GM12878 (cell line): ENCODE measurements around the gene FAAP100.

ENCODE experiments used
- CBX5 ChIP-seq: sonication (generic); IDR thresholded peaks from 2 replicates; pipeline ENCODE4 v1.6.1; 2016; ENCODE audit warnings: low read depth, moderate library complexity, mild to moderate bottlenecking, inconsistent platforms
- CTCF ChIP-seq, 3 experiments: IDR thresholded peaks in 2 of 3; conservative IDR thresholded peaks in 1 of 3; 2 replicates each; pipeline ENCODE4 v1.5.1; 2011; ENCODE audit warnings: low read depth in 3 of 3, low read length in 3 of 3, mild to moderate bottlenecking in 3 of 3, control low read depth in 2 of 3, moderate library complexity in 2 of 3, inconsistent platforms in 1 of 3, mixed read lengths in 1 of 3; ENCODE audit not compliant: control insufficient read depth in 2 of 3, insufficient read depth in 1 of 3; ENCODE audit errors: extremely low read depth in 1 of 3
- E4F1 ChIP-seq: fragments of 450-650 bp; IDR thresholded peaks from 2 replicates; pipeline ENCODE4 v1.6.1; 2018; ENCODE audit warnings: borderline replicate concordance, mild to moderate bottlenecking; ENCODE audit not compliant: partially characterized antibody
- EZH2 ChIP-seq: IDR thresholded peaks from 2 replicates; pipeline ENCODE4 v1.6.1; 2012; ENCODE audit warnings: low read depth, mild to moderate bottlenecking, control low read depth, inconsistent platforms, low read length, borderline replicate concordance; ENCODE audit not compliant: control insufficient read depth
- KLF5 ChIP-seq: fragments of 450-650 bp; IDR thresholded peaks from 2 replicates; pipeline ENCODE4 v1.6.1; 2014; ENCODE audit warnings: mild to moderate bottlenecking; ENCODE audit not compliant: partially characterized antibody
- MEF2B ChIP-seq: fragments of 450-650 bp; IDR thresholded peaks from 2 replicates; pipeline ENCODE4 v1.6.1; 2018; ENCODE audit warnings: mild to moderate bottlenecking, moderate library complexity; ENCODE audit not compliant: partially characterized antibody, poor library complexity, severe bottlenecking
- POLR2AphosphoS2 ChIP-seq: IDR thresholded peaks from 2 replicates; pipeline ENCODE4 v1.6.1; 2011; ENCODE audit warnings: low read depth, mild to moderate bottlenecking, low read length, improper control_type of control experiment, moderate library complexity
- SMC3 ChIP-seq: IDR thresholded peaks from 2 replicates; pipeline ENCODE4 v1.6.1; 2011; ENCODE audit warnings: low read length, improper control_type of control experiment, borderline replicate concordance
- YY1 ChIP-seq: IDR thresholded peaks from 2 replicates; pipeline ENCODE4 v1.6.1; 2011; ENCODE audit warnings: low read depth, mild to moderate bottlenecking, low read length
- ZZZ3 ChIP-seq: IDR thresholded peaks from 2 replicates; pipeline ENCODE4 v1.6.1; 2011; ENCODE audit warnings: low read depth; ENCODE audit not compliant: control insufficient read depth, insufficient read length

- TF ChIP-seq POLR2AphosphoS2 (no peak), E4F1 (no peak), CTCF (IDR thresholded peaks at IDR 0.05 in 2 of 3, conservative IDR thresholded peaks at IDR 0.05 in 1 of 3; ENCODE audit: control insufficient read depth in 2 of 3, extremely low read depth in 1 of 3, insufficient read depth in 1 of 3, low read depth in 3 of 3, low read length in 3 of 3) (no peak), EZH2 (no peak), KLF5 (no peak), ZZZ3 (no peak), MEF2B (no peak), YY1 (no peak), CBX5 (no peak), SMC3 (no peak)
Measured at GRCh38 chr17:81567191-81567590, 15.0 kb upstream of the FAAP100 start.
